Measurements from ENCODE around the gene RETREG3.

DNA sequence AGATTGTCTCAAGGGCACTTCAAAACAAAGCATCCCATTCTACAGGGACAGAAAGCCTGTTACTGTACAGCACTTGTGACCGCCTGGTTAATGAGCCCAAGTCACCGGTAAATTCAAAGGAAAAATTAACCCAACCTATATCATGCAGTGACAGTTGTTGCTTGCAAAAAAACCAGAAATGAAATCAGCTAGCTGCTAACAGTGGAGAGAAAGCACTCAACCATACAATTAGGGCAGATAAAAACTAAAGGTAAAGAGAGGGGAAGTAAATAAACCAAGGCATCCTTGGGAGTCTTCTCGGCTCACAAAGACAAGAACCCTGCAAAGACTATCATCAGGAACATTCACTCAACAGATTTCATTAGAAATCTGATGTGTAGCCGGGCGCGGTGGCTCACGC lies 5.9 kb downstream of the RETREG3 start:
- TF ChIP-seq GATA3 (IDR thresholded peaks at IDR 0.05; ENCODE audit: low read depth, low read length) (no peak), GATA2 (IDR thresholded peaks at IDR 0.05; ENCODE audit: low read depth, low read length) (no peak)

All from SH-SY5Y (cell line).